AG09319 (cell line): Measurements from ENCODE around the gene SPTLC1.

Experiments used
- DNase-seq: peaks from one replicate; pipeline ENCODE4 v3.0.0-alpha.2; 2010; ENCODE audit warnings: low read depth; ENCODE audit errors: extremely low read depth
- TF ChIP-seq, protein P1 (sequence below): IDR thresholded peaks from 2 replicates; pipeline ENCODE4 v1.5.1; 2011; ENCODE audit warnings: low read depth, mild to moderate bottlenecking, inconsistent platforms, low read length, moderate library complexity

The SPTLC1 gene

DNA sequence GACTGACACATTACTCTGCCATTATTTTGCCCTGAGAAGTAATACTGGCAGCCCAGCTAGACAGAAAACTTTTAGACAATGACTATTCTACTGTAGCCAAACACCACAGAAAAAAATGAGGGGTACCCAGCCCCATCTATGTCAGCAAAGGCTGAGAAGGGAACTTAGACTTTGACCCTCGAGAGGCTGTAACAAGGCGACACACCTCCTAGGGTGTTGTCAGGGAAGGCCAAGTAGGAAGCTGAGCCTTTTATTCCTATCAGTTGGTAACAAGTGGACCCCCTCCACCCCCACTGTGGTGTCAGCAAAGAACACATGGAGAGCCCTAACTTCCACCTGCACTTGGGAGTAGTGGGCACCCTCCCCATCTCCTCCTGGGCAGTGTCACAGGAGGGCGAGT is 55.6 kb downstream of the SPTLC1 start:
- TF ChIP-seq, protein P1, sequence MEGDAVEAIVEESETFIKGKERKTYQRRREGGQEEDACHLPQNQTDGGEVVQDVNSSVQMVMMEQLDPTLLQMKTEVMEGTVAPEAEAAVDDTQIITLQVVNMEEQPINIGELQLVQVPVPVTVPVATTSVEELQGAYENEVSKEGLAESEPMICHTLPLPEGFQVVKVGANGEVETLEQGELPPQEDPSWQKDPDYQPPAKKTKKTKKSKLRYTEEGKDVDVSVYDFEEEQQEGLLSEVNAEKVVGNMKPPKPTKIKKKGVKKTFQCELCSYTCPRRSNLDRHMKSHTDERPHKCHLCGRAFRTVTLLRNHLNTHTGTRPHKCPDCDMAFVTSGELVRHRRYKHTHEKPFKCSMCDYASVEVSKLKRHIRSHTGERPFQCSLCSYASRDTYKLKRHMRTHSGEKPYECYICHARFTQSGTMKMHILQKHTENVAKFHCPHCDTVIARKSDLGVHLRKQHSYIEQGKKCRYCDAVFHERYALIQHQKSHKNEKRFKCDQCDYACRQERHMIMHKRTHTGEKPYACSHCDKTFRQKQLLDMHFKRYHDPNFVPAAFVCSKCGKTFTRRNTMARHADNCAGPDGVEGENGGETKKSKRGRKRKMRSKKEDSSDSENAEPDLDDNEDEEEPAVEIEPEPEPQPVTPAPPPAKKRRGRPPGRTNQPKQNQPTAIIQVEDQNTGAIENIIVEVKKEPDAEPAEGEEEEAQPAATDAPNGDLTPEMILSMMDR = no peak
- DNase-seq = no peak

DNA sequence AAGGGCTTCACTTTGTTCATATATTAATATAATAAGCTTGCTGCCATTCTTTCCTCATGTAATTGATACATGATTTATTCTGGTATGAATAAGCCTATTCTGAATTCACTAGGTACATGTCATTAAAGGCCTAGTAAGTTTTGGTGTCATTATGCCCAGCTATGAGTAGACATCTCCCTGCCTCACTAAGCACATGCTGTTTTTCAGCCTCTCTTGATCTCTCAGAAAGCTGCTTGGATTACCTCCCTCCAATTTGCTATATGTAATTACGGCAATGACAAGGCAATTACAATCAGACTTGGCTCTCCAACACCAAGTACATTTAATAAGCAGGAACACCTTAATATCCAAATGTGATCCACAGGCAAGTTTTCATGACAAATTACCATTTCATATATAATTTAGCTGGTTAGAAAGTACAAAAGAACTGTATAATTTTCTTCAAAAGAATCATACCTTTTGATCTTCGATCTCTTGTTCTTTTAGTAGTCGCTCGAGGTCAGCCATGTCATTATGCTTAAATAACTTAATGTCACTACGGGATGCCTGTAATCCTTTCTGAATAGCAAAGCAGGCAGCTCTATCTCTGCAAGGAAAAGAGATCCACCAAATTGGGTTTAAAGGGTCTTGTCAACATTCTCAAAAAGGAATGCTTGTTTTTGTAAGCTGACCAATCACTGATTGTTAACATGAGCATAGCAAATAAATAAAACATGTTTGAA is 56.3 kb downstream of the SPTLC1 start:
- DNase-seq = no peak
- TF ChIP-seq, protein P1 = no peak

DNA sequence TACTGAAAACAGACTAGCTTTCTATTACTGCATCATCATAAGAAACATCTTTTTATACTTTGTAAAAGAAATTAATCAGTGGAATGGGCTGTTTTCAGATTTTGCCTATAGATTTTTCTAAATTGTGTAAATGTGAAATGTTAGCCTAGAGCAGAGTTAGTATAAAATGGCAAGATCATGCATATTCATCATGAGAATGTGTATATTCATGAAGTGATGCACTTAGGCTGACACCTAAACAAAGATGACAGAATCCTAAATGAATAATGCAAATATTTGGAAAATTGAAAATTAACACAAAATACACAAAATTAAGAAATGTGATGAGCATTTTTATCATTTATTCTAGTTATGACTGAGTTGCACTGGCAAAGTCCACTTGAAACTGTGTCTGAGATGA is 57.2 kb downstream of the SPTLC1 start:
- TF ChIP-seq, protein P1 = no peak
- no peak for DNase-seq

DNA sequence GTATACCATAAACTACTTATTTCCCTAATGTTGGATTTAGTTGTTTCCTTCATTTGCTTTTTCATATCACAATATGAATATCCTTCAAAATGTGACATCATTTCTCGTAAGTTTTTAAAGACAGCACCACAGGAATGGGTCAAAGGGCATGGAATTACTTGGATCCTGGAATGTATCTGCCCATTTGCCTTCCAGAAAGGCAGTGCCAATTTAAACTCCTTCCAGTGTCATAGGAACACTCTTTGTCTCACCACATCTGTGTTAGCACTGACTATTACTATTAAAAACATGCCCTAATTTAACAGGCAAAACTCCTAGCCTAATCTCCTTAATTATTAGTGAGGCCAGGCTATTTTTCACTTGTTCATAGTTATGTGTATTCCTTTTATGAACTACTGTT is 58.0 kb downstream of the SPTLC1 start:
- TF ChIP-seq, protein P1 = no peak
- DNase-seq = no peak

DNA sequence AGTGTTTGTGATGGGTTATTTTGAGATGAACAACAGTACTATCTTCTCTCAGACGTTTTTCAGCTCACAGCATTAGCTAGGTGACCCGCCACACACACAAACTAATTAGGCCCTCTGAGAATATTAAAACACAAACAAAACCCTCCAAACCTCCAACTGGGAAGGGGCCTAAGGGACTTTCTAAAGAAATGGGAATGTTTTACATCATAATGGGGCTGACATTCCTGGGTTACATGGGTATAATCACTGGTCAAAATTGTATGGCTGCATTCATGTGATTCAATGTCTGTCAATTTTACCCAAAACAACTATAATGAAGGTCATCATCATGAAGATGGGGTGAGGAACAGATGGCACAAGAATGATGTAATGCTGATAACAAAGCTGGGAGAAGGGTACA is 59.6 kb downstream of the SPTLC1 start:
- TF ChIP-seq, protein P1 = no peak
- no peak for DNase-seq

DNA sequence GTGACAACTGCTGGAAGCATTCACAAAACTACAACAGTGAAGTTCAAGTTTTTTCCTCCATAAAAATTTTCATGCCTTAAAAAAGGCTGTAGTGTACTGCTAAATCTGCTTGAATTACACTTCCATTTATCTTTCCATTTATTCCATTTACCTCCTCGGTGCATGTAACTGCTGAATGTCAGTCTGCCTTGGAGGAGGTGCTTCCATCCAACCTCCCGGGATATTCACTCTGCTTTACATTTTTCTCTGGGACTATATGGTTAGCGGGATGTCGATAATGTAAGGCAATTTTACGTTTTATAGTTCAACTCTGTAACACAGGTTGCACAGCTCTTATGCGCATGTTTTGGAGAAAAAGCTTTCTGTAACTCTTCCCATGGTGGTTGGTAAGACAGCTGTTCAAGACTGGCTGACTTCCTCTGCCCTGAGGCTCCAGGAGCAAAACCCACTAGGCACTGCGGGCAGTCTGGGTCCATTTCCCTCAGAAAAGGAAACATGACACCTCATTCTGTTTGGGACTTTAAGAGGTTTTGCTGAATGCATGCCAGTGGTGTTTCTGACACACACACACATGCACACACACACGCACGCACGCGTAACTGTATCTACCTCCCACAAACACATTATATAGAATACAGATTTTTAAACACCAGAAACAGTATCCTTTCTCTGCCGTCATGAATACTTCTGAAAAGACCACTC is 66.1 kb downstream of the SPTLC1 start:
- TF ChIP-seq, protein P1 = no peak
- DNase-seq = peak; percentile 31

DNA sequence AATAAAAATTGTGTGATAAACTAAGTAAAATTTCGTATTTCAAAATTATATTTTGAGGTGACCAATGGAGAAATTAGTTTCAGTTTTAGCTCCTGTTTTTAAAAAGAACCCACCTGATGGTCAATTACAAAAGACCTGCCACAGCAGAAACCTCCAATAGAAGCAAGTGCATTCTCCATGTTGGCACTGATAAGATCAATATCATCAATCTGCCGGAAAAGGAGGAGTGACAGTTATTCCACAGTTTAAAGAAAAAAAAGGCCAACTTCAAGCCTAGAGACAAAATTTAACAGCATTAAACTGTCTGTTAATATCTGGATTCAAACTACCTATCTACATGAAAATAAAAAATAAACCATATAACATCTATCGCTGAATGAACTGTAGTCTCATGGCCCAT is 67.7 kb downstream of the SPTLC1 start:
- TF ChIP-seq, protein P1 = no peak
- no peak for DNase-seq
